Measurements from ENCODE around the gene ULK4. TPM values are rescaled to one million over a fixed set of nuclear protein-coding genes. Genes with fewer than 3 reads are reported as not detected.

Gene ULK4
- polyA plus RNA-seq, 1 donor from 2014 or later = 7.2 TPM

DNA sequence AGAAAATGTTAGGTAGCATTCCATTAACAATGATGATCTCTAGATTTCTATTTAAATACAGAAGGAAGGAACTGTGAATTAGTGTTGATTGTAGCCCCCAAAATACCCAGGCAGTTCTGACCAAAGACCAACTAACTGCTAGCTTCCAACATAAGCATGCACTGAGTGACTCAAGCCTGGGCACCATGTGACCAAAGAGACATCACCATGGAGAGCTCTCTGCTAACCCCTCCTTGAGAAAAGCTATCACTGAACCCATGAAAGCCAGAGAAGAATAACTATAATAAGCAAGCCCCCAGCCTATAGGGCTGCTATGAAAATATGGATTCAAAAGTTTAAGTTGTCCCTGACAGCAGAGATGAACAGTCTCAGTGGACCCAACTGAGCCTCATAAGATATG, 310.2 kb downstream of the ULK4 start:
- TF ChIP-seq, protein P1, sequence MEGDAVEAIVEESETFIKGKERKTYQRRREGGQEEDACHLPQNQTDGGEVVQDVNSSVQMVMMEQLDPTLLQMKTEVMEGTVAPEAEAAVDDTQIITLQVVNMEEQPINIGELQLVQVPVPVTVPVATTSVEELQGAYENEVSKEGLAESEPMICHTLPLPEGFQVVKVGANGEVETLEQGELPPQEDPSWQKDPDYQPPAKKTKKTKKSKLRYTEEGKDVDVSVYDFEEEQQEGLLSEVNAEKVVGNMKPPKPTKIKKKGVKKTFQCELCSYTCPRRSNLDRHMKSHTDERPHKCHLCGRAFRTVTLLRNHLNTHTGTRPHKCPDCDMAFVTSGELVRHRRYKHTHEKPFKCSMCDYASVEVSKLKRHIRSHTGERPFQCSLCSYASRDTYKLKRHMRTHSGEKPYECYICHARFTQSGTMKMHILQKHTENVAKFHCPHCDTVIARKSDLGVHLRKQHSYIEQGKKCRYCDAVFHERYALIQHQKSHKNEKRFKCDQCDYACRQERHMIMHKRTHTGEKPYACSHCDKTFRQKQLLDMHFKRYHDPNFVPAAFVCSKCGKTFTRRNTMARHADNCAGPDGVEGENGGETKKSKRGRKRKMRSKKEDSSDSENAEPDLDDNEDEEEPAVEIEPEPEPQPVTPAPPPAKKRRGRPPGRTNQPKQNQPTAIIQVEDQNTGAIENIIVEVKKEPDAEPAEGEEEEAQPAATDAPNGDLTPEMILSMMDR (IDR thresholded peaks at IDR 0.05; ENCODE audit: poor library complexity, severe bottlenecking) = no peak
- TF ChIP-seq MXI1 (conservative IDR thresholded peaks at IDR 0.05; ENCODE audit: poor library complexity, severe bottlenecking) = no peak
- no peak for TF ChIP-seq REST (IDR thresholded peaks at IDR 0.05; ENCODE audit: borderline replicate concordance)
- no peak for TF ChIP-seq EP300 (conservative IDR thresholded peaks at IDR 0.05; ENCODE audit: poor library complexity, severe bottlenecking)
- no peak for TF ChIP-seq TAF1 (IDR thresholded peaks at IDR 0.05; ENCODE audit: low read depth)
- TF ChIP-seq RAD21 (conservative IDR thresholded peaks at IDR 0.05) = no peak
- TF ChIP-seq POLR2AphosphoS5 (IDR thresholded peaks at IDR 0.05) = no peak
- TF ChIP-seq SMC3 (conservative IDR thresholded peaks at IDR 0.05; ENCODE audit: poor library complexity) = no peak
- TF ChIP-seq EZH2 (IDR thresholded peaks at IDR 0.05; ENCODE audit: borderline replicate concordance, insufficient read depth, low read length, poor library complexity, severe bottlenecking) = no peak
- H3K9me3 ChIP-seq (ENCODE audit: low read length) = no peaks in the 10 kb centered on the region
- H4K20me1 ChIP-seq (ENCODE audit: insufficient read depth) = no peaks in the 10 kb centered on the region
- H3K27ac ChIP-seq (ENCODE audit: low read length) = no peak overlapping the region
- no peak overlapping the region for H3K4me2 ChIP-seq (ENCODE audit: low read length)
- no peaks in the 10 kb centered on the region for H3F3A ChIP-seq (ENCODE audit: insufficient read depth, low read length, poor library complexity, severe bottlenecking)
- no peaks in the 10 kb centered on the region for H3K79me2 ChIP-seq (replicated peaks; ENCODE audit: insufficient read depth, low read length)
- no peak overlapping the region for H3K4me3 ChIP-seq (ENCODE audit: low read length)
- no peak overlapping the region for H2AFZ ChIP-seq (ENCODE audit: low read depth, low read length)
- H3K9me2 ChIP-seq (ENCODE audit: insufficient read depth, low read length) = no peaks in the 10 kb centered on the region
- no peak overlapping the region for H3K9ac ChIP-seq (ENCODE audit: low read length)
- H3K27me3 ChIP-seq (ENCODE audit: insufficient read depth, low read depth, low read length) = no peaks in the 10 kb centered on the region
- no peaks in the 10 kb centered on the region for H3K36me3 ChIP-seq (ENCODE audit: insufficient read depth, low read length)

GRCh38 chr3:41650406-41650805, 311.5 kb downstream of the ULK4 start:
- no peaks in the 10 kb centered on the region for H3K79me2 ChIP-seq (replicated peaks; ENCODE audit: insufficient read depth, low read length)
- H3F3A ChIP-seq (ENCODE audit: insufficient read depth, low read length, poor library complexity, severe bottlenecking) = no peaks in the 10 kb centered on the region
- no peak overlapping the region for H3K27ac ChIP-seq (ENCODE audit: low read length)
- no peaks in the 10 kb centered on the region for H3K9me2 ChIP-seq (ENCODE audit: insufficient read depth, low read length)
- no peak overlapping the region for H3K9ac ChIP-seq (ENCODE audit: low read length)
- H3K27me3 ChIP-seq (ENCODE audit: insufficient read depth, low read depth, low read length) = no peaks in the 10 kb centered on the region
- H3K36me3 ChIP-seq (ENCODE audit: insufficient read depth, low read length) = no peaks in the 10 kb centered on the region
- TF ChIP-seq SMC3 (conservative IDR thresholded peaks at IDR 0.05; ENCODE audit: poor library complexity) = no peak
- TF ChIP-seq, protein P1 (IDR thresholded peaks at IDR 0.05; ENCODE audit: poor library complexity, severe bottlenecking) = no peak
- no peak for TF ChIP-seq EZH2 (IDR thresholded peaks at IDR 0.05; ENCODE audit: borderline replicate concordance, insufficient read depth, low read length, poor library complexity, severe bottlenecking)
- no peak for TF ChIP-seq POLR2AphosphoS5 (IDR thresholded peaks at IDR 0.05)
- no peak for TF ChIP-seq EP300 (conservative IDR thresholded peaks at IDR 0.05; ENCODE audit: poor library complexity, severe bottlenecking)
- no peak for TF ChIP-seq REST (IDR thresholded peaks at IDR 0.05; ENCODE audit: borderline replicate concordance)
- H3K4me2 ChIP-seq (ENCODE audit: low read length) = no peak overlapping the region
- H4K20me1 ChIP-seq (ENCODE audit: insufficient read depth) = no peaks in the 10 kb centered on the region
- H3K4me3 ChIP-seq (ENCODE audit: low read length) = no peak overlapping the region
- H2AFZ ChIP-seq (ENCODE audit: low read depth, low read length) = no peak overlapping the region
- H3K9me3 ChIP-seq (ENCODE audit: low read length) = no peaks in the 10 kb centered on the region

All from neural cell (in vitro differentiated cells).